UCSD-AML1 (cell line): ENCODE data around the gene SLC36A2.
"Not testable (repeated sequence)": the region's sequence is repeated elsewhere in the genome, so short reads cannot be mapped to it uniquely, and the experiment has no call there.

Experiments
- DNase-seq: peaks from one replicate; lab custom pipeline; 2025; ENCODE audit not compliant: unreplicated experiment; lab: John Stamatoyannopoulos, UW

The SLC36A2 gene

GRCh38 chr5:151347369-151347768 lies at the start of gene SLC36A2:
Gene SLC36A2, minus strand, starts transcription at chr5:151347559. Its CDS starts 99 bp downstream, at chr5:151347460.
- no peak for DNase-seq

DNA sequence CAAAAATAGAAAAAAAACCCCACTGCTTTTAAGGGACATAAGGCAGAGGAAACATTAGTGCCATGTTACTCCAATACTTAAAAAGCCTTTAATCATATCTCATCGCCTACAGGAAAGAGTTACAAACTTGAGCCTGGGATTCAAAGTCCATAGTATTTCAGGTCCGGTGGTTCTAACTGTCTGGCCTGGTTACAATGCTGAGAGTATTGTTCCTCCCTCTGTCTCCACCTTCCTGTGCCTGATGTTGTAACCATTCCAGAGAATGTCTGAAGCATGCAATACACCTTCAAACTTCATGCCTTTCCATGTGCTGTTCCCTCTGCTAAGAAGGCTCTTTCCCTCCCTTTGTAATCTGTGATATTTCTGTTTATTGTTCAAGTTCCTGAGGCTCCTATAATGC lies 41.6 kb upstream of the SLC36A2 start:
- no peak for DNase-seq

DNA sequence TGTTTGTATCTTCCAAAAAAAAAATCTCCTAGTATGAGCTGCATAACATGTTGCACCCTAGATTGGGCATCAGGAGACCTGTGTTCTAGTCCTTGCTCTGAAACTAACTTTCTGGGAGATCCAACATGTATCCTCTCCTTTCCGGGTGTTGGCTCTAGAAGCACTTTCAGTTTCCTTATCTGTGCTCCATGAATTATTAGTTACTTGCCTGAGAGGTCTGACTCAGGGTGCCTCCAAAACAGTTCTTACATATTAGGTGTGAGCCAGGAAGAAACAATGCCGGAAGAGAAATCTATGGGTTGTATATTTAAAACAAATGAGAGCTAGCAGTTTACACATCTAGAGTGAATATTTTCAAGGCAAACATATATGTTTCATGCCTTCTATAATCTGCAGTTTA lies 36.7 kb upstream of the SLC36A2 start:
- DNase-seq, result no peak

DNA sequence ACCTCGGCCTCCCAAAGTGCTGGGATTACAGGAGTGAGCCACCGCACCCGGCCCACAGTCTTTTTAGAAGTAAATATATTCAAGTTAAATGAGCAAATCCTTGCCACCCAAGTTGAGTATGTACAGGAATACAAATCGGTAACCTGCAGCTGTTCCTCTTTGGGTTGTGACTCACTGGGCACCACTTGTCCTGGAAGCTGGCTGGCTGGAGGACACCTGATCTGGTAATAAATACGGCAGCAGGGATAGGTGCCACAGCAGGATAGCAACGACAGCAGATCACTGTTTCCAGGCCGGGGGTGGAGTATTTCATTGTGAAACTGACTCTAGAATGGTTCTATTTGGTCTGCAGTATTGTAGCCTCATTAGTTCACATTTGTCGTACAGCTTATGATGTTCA lies 35.7 kb upstream of the SLC36A2 start:
- DNase-seq, result no peak

DNA sequence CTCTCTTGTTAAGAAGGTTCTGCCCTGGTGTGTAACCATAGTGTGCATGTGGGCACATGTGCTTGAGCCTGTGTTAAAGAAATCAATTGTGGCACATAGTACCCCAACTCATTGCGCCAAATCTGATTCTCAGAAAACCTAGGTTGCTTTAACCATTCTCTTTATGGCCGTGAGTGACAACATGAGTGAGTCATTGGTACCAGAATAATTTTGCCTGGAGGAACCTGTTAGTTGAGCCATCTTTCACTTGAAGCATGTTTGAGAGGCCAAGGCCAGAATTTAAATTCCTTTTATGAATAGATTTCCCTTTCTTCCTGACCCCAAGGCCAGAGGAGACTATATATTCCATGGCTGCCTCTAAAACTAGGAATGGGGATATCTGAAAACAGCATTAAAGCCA lies 35.2 kb upstream of the SLC36A2 start:
- no peak for DNase-seq

DNA sequence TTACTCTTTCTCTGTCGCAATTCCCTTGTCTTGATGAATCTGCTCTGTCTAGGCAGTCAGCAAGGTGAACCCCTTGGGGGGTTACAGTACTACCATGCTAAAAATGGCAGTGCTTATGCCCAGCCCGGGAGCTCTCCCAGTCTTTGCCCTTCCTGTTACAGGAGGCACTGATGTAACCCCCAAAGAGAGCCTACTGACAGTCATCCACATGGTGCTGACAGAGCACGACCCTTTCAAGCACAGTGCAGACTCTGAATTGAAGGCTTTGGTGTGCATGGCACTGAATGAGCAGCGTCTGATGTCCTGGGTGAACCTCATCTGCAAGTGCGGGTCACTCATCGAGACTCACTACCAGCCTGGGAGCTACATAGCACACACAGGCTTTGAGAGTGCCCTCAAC lies 34.5 kb upstream of the SLC36A2 start:
- DNase-seq, result no peak

DNA sequence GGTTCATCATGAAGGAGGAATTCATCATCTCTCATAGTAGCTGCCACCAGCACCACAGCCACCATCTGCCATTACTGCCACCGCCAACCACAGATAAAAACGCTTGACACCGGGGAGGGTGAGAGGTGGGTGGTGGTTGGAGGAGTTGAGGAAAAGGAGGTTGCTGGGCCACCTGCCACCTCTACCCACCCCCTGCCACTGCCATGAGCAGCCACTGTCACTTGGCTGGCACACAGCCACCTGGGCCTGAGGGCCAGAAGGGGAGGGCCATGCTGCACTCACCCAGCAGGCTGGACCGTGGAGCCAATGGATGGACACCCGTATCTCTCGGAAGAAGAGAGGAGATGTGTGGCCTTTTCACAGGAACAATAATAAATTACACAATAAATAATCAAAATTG lies 31.3 kb upstream of the SLC36A2 start:
- DNase-seq, result no peak

- DNase-seq, result no peak
These were observed 27.2 kb upstream of the SLC36A2 start for GRCh38 chr5:151374539-151374938.

DNA sequence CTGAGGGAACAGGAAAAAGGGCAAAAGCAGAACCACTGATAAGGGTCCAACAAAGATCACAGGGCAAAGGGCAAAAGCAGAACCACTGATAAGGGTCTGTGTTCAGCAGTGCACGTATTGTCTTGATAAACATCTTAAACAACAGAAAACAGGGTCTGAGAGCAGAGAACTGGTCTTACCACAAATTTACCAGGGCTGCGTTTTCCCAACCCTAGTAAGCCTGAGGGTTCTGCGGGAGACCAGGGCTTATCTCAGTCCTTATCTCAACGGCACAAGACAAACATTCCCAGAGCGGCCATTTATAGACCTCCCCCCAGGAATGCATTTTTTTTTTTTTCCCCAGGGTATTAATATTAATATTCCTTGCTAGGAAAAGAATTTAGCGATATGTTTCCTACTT lies 19.7 kb upstream of the SLC36A2 start:
- DNase-seq, result not testable (repeated sequence)

DNA sequence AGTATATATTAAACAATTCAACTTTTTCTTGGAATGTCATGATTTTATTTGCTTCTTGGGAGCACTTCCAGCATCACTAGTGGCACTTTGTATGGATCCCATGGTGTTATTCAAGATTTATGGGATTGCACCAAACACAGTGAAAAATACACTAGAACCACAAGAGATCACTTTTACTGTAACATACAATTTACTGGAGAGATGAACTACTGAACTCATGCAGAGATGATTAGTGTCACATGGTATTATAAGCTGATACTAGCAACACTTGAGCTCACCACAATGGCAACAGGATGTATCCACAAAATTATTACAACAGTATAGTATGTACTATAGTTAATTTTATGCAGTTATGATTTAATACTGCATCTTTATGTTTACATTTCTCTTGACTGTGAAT lies 16.3 kb upstream of the SLC36A2 start:
- no peak for DNase-seq

GRCh38 chr5:151362970-151363369 lies 15.6 kb upstream of the SLC36A2 start:
- no peak for DNase-seq

DNA sequence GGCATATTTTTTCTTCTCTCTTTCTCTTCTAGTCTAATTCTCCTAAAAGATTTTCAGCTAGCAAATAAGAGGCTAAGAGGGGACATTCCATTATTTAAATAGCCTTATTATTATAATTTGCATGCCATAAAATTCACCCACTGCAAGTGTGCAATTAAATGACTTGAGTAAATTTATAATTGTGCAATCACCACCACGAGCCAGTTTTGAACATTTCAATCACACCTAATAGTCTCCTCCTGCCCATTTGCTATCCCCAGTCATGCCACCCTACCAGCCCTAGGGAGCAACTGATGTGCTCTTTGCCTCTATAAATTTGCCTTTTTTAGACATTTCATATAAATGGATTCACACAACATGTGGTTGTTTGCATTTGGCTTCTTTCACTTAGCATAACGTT lies 12.0 kb upstream of the SLC36A2 start:
- DNase-seq, result no peak

DNA sequence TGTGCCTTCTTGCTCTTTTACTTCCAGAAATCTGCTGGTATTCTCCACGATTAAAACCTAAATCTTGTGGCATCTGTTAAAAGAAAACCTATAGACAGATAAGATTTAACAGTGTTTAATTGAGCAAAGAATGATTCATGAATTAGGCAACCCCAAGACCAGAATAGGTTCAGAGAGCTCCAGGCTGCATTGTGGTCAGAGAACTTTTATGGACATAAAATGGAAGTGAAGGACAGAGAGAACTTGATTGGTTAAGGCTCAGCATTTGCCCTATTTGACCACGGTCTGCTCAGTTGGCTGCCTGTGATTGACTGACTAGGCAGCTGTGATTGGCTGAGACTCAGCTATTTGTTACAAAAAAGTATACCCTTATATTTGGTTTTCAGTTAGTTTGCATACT lies 10.4 kb upstream of the SLC36A2 start:
- DNase-seq, result no peak

- DNase-seq, result no peak
These were observed 9.7 kb upstream of the SLC36A2 start for GRCh38 chr5:151357097-151357496.

- no peak for DNase-seq
These were observed 4.3 kb upstream of the SLC36A2 start for GRCh38 chr5:151351671-151352070.

DNA sequence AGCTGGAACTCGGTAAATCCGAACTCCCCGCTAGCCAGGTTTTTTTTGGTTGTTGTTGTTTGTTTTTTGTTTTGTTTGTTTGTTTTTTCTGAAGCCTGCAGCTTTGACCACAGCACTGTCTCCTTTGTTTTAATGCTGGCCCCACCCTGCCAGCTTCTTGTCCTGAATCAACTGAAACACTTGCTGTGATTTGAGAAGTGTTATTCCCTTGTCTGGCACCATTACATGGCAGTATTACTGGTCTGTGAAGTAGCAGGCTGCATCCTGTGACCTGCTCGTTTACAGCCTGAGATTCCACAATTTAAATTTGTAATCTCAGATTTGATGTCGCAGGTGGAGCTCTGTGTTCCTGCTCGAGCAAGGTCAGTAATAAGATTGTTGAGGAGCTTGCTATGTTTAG lies 1.4 kb upstream of the SLC36A2 start:
- DNase-seq, result no peak

DNA sequence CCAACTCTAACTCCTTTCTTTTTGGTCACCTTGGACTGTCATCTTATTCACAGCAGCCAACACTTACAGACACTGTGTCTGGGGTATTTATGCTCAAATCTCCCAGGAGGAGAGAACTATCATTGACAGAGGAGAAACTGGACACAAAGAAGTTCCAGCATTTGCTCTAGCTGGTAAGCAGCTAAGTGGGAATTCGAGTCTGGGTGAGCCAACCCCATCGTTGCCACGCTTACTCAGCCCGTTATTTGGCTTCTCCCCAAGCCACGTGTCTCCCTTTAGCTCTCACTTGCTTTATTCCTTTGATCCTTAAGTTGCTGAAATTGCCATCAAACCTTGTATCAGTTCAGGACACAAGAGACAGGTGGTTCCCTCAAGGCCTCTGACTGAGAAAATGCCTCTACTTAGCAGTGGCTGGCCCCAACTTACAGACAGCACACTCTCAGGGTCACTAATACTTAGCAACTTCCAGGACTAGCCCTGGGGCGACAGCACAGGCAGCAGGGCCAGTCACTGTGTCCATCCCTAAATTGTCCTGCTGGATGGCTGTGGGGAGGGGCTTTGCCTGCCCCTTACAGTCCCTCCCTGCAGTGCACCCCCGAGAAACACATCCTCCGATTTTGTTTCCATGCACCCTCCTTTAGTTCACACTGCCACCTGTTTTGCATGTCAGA lies 1.4 kb downstream of the SLC36A2 start:
- DNase-seq, result no peak

DNA sequence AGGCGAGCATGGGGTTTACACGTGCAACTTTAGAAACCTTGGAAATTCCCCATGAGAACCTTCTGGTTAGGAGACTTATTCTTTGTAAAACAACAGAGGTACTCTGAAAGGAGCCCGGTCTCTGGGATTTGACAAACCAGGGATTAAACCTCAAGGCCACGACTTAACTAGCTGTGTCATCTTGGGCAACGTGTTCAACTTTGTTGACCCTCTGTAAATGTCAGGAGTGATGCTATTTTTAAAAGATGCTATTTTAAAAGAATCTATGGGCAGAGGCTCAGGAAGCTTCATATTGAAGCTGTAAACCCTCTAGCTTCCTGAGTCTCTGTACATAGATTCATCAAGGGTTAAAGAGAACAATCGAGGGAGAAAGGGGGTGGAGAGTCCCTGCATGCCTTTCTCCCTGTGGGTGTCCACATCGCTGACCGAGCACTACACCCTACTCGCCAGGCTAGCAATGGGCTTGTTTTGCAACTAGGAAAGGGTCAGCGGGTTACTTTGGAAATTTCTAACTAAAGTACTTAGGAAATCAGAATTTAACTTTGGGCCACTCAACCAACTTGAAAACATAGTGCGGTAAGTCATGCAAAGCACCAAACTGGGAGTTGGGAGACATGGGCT lies 2.1 kb downstream of the SLC36A2 start:
- no peak for DNase-seq

- no peak for DNase-seq
These were observed 3.3 kb downstream of the SLC36A2 start for GRCh38 chr5:151344088-151344487.

- DNase-seq, result no peak
These were observed 7.4 kb downstream of the SLC36A2 start for GRCh38 chr5:151340004-151340403.

DNA sequence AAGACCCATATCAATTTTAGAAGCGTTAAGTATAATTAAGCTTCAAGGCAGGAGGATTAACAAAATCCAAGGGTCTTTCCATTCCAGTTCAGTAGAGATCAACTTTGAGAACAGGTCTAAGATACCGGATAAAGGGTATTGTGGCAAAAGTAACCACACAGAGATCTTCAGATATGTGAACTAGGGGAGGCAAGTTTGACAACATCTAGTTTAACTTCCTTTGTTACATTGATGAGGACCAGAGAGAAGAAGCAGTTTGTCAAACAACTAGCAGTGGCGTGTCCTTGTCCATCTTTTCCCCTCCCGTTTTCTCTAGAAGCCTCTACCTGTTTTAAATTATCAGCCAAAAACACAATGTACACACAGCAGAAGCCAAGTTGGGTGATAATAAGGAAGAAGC lies 8.6 kb downstream of the SLC36A2 start:
- no peak for DNase-seq

DNA sequence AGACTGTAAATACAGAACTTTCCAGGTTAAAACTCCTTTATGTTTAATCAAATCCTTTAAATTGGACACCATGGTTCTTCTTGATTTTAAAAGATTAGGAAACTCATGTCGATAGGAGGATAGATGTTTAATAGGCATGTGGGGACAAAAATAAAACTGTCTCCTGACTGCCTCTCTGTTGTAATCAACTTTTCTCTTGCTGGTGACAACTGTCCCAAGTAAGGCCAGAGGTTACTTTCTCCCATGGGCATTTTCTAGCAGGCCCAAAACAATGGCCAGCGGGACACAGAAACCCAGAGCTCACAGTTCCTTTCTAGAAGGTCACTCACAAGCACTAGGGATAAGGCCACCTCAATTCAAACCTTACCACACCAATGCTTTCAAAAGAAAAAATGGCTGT lies 14.5 kb downstream of the SLC36A2 start:
- DNase-seq, result no peak

DNA sequence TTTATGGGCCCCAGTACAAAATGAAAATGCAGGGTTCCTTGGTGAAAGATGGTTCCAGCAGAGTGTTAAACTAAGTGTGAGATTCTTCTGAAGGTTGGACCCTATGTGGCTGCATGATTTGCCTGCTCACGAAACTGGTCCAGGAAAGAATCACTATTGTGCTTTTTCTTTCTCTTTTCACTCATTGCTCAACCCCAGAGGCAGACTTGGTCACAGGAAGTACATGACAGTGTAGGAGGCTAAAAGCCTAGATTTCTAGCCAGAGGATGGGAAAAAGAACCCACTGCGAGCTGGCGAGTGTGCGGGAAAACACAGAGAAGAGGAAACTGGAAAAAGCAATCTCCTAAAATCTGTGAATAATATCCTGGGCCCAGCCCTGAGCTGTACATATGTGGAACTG lies 18.6 kb downstream of the SLC36A2 start:
- no peak for DNase-seq
